HCT116 (cell line): ENCODE data around the gene ABCB7. TPM values are rescaled to one million over a fixed set of nuclear protein-coding genes. Genes with fewer than 3 reads are reported as not detected.
"Not testable (repeated sequence)": the region's sequence is repeated elsewhere in the genome, so short reads cannot be mapped to it uniquely, and the experiment has no call there.

Experiments used
- ATAC-seq: fragments of 200-7000 bp; cut with Tn5 transposase; 2 replicates; pipeline ENCODE4 v1.9.1; 2020; ENCODE audit warnings: mild to moderate bottlenecking, moderate library complexity
- BruUV-seq: library from RNA; stranded (reverse); fragments of 400-500 nt; replicated peaks from 2 replicates; lab custom pipeline; 2021; lab: Mats Ljungman, UMichigan
- CTCF ChIA-PET: fragments of 300-600 bp; sonication (Branson Sonifier 250); formaldehyde crosslinking; loops from one replicate; lab custom pipeline; 2021; ENCODE audit warnings: antibody characterized with exemption; lab: Charles Lee
- POLR2A ChIA-PET: fragments of 300-600, 350-600 bp; sonication (Branson Sonifier 250); formaldehyde crosslinking; loops from one replicate; lab custom pipeline; 2021; ENCODE audit warnings: antibody characterized with exemption; lab: Charles Lee
- RAD21 ChIA-PET, 2 experiments: fragments of 300-600 bp; sonication (Branson Sonifier 250); formaldehyde crosslinking; loops; one replicate each; lab custom pipeline; 2023; ENCODE audit warnings: low total read pairs in 2 of 2; ENCODE audit not compliant: uncharacterized antibody in 2 of 2, unreplicated experiment in 2 of 2, low non-redundant PET in 1 of 2; lab: Charles Lee
- DNase-seq: peaks from one replicate; pipeline ENCODE4 v3.0.0-alpha.2; 2010; ENCODE audit warnings: low read depth, low spot score
- H2AFZ ChIP-seq: fragments of 200-600 bp; shearing (Covaris generic), sonication (generic); 2 replicates; pipeline ENCODE4 v1.6.1; 2017; ENCODE audit warnings: low read depth, mixed run types, mixed read lengths, antibody characterized with exemption, low read length; ENCODE audit not compliant: poor library complexity, severe bottlenecking
- H3K27ac ChIP-seq: 2 replicates; pipeline ENCODE4 v1.5.1; 2012; ENCODE audit warnings: low read depth, low read length
- H3K27me3 ChIP-seq: fragments of 200-600 bp; sonication (generic); 2 replicates; pipeline ENCODE4 v1.6.1; 2016; ENCODE audit warnings: mixed run types, low read length, mixed read lengths; ENCODE audit not compliant: insufficient read depth
- H3K36me3 ChIP-seq, 2 experiments: fragments of 200-500 bp in 1 of 2; fragments of 200-600 bp in 1 of 2; sonication (Bioruptor generic) in 1 of 2; sonication (generic) in 1 of 2; 2 replicates each; pipeline versions ENCODE4 v1.5.1 to v1.6.1; 2014 to 2016; ENCODE audit warnings: low read length in 2 of 2, inconsistent platforms in 1 of 2, mixed read lengths in 1 of 2, mixed run types in 1 of 2; ENCODE audit not compliant: insufficient read depth in 2 of 2, control insufficient read depth in 1 of 2
- H3K4me1 ChIP-seq, 2 experiments: fragments of 200-600 bp in 1 of 2; sonication (generic) in 1 of 2; 2 replicates each; pipeline versions ENCODE4 v1.5.1 to v1.6.1; 2012 to 2017; ENCODE audit warnings: low read length in 2 of 2, inconsistent platforms in 1 of 2, mild to moderate bottlenecking in 1 of 2, mixed read lengths in 1 of 2, mixed run types in 1 of 2, moderate library complexity in 1 of 2; ENCODE audit not compliant: insufficient read depth in 2 of 2, control insufficient read depth in 1 of 2
- H3K4me2 ChIP-seq: fragments of 200-600 bp; sonication (generic); 2 replicates; pipeline ENCODE4 v1.6.1; 2017; ENCODE audit warnings: mixed run types, low read length, mixed read lengths
- H3K4me3 ChIP-seq, 2 experiments: fragments of 200-600 bp in 1 of 2; sonication (generic) in 1 of 2; replicated peaks in 1 of 2; 2 replicates each; pipeline ENCODE4 v1.5.1; 2011 to 2016; ENCODE audit warnings: low read length in 2 of 2, control low read depth in 1 of 2, low read depth in 1 of 2, mild to moderate bottlenecking in 1 of 2, mixed read lengths in 1 of 2, mixed run types in 1 of 2
- H3K79me2 ChIP-seq: fragments of 200-600 bp; sonication (generic); 2 replicates; pipeline ENCODE4 v1.6.1; 2017; ENCODE audit warnings: mild to moderate bottlenecking, mixed run types, low read length, moderate library complexity, mixed read lengths; ENCODE audit not compliant: insufficient read depth
- H3K9ac ChIP-seq: fragments of 200-600 bp; sonication (generic); 2 replicates; pipeline ENCODE4 v1.6.1; 2016; ENCODE audit warnings: low read length, mixed read lengths
- H3K9me2 ChIP-seq: fragments of 200-600 bp; sonication (generic), shearing (Covaris generic); 2 replicates; pipeline ENCODE4 v1.6.1; 2017; ENCODE audit warnings: mixed run types, mild to moderate bottlenecking, moderate library complexity; ENCODE audit not compliant: insufficient read depth
- H3K9me3 ChIP-seq, 2 experiments: fragments of 200-500 bp in 1 of 2; fragments of 200-600 bp in 1 of 2; sonication (Bioruptor generic) in 1 of 2; sonication (generic) in 1 of 2; 2 replicates each; pipeline ENCODE4 v1.6.1; 2014 to 2017; ENCODE audit warnings: low read length in 2 of 2, mixed read lengths in 2 of 2, inconsistent platforms in 1 of 2, low read depth in 1 of 2, mild to moderate bottlenecking in 1 of 2, mixed run types in 1 of 2, moderate library complexity in 1 of 2; ENCODE audit not compliant: control insufficient read depth in 1 of 2, insufficient read depth in 1 of 2
- H4K20me1 ChIP-seq: fragments of 200-600 bp; sonication (generic), shearing (Covaris generic); 2 replicates; pipeline ENCODE4 v1.6.1; 2017; ENCODE audit warnings: mixed run types, mild to moderate bottlenecking, moderate library complexity; ENCODE audit not compliant: insufficient read depth
- POLR2AphosphoS5 ChIP-seq: IDR thresholded peaks from 2 replicates; pipeline ENCODE4 v1.6.1; 2011; ENCODE audit warnings: mild to moderate bottlenecking, low read depth, low read length, moderate library complexity
- SIN3A ChIP-seq: IDR thresholded peaks from 2 replicates; pipeline ENCODE4 v1.6.1; 2012; ENCODE audit warnings: low read depth
- intact Hi-C: fragments of 100-400 bp; cut with micrococcal nuclease; formaldehyde crosslinking; loops from 2 replicates; pipeline ENCODE4 v1.10.0; 2022
- total RNA-seq: library from RNA; stranded (reverse); gene quantifications from one replicate; pipeline ENCODE4 v1.2.1, GENCODE V29; 2021; ENCODE audit not compliant: unreplicated experiment

ABCB7 gene
- total RNA-seq, 1 experiment from 2014 or later: 24.6 TPM

- H3K36me3 ChIP-seq: no peaks in the 10 kb centered on the region
- H2AFZ ChIP-seq: no peak overlapping the region
- no peaks in the 10 kb centered on the region for H3K4me1 ChIP-seq
- DNase-seq: no peak
- H3K79me2 ChIP-seq: no peaks in the 10 kb centered on the region
- POLR2A ChIA-PET: no interaction called here
- H3K9me3 ChIP-seq: no peaks in the 10 kb centered on the region
- no peaks in the 10 kb centered on the region for H3K9me2 ChIP-seq
- no TSS peak for BruUV-seq
- no peak for ATAC-seq
- H3K27ac ChIP-seq: no peak overlapping the region
- intact Hi-C loops: no loop called here
- CTCF ChIA-PET: no interaction called here
- RAD21 ChIA-PET: no interaction called here
- TF ChIP-seq POLR2AphosphoS5 (no peak), SIN3A (no peak)
- no peak overlapping the region for H3K4me3 ChIP-seq
- H4K20me1 ChIP-seq: no peaks in the 10 kb centered on the region
- no peaks in the 10 kb centered on the region for H3K27me3 ChIP-seq
- no peak overlapping the region for H3K4me2 ChIP-seq
- H3K9ac ChIP-seq: no peak overlapping the region
Observed at GRCh38 chrX:75181721-75182120, 25.6 kb upstream of the ABCB7 start.

- H3K36me3 ChIP-seq, BruUV-seq, intact Hi-C loops, RAD21 ChIA-PET, H3K9me3 ChIP-seq, H4K20me1 ChIP-seq, H3K4me3 ChIP-seq, H3K27me3 ChIP-seq, H3K9ac ChIP-seq, H3K4me1 ChIP-seq, H3K9me2 ChIP-seq, H3K4me2 ChIP-seq, POLR2A ChIA-PET, H3K27ac ChIP-seq, CTCF ChIA-PET, ATAC-seq, H2AFZ ChIP-seq, DNase-seq, H3K79me2 ChIP-seq: not testable (repeated sequence)
Observed at GRCh38 chrX:75179536-75180293, 23.6 kb upstream of the ABCB7 start.

- BruUV-seq, H2AFZ ChIP-seq, CTCF ChIA-PET, H3K9me2 ChIP-seq, H3K36me3 ChIP-seq, H3K4me3 ChIP-seq, H3K27me3 ChIP-seq, H3K9ac ChIP-seq, RAD21 ChIA-PET, H4K20me1 ChIP-seq, H3K4me2 ChIP-seq, intact Hi-C loops, ATAC-seq, DNase-seq, H3K79me2 ChIP-seq, POLR2A ChIA-PET, H3K27ac ChIP-seq, H3K4me1 ChIP-seq, H3K9me3 ChIP-seq: not testable (repeated sequence)
Observed at GRCh38 chrX:75172257-75172890, 16.3 kb upstream of the ABCB7 start.
